22Rv1 (cell line): ENCODE results near the gene HSDL2.

Source experiments
- ZFX ChIP-seq: fragments of 450-650 bp; IDR thresholded peaks from 2 replicates; pipeline ENCODE4 v1.6.1; 2017; ENCODE audit warnings: antibody characterized with exemption, borderline replicate concordance
- TF ChIP-seq, protein P1 (sequence below): fragments of 450-650 bp; IDR thresholded peaks from 2 replicates; pipeline ENCODE4 v1.5.1; 2017; ENCODE audit warnings: mild to moderate bottlenecking

DNA sequence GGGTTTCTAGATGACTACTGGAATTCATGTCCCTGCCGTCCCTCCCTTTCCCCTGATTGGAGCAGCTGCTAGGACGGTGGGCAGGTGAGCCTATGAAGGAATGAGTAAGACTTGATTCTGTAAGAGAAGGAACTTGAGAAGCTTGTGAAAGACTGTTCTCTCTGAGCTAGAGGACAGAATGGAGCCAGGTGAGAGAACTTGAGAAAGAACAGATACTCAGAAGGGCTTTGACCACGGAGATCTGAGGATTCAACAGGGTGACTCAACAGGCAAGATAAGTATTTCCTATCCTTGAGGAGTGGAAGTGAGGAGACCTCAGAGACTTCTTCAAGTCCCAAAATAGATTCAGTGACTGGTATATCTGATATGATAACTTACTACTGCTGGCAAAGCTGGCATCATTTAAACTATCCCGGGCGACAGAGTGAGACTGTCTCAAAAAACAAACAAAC is 41.9 kb downstream of the HSDL2 start:
- TF ChIP-seq, protein P1, sequence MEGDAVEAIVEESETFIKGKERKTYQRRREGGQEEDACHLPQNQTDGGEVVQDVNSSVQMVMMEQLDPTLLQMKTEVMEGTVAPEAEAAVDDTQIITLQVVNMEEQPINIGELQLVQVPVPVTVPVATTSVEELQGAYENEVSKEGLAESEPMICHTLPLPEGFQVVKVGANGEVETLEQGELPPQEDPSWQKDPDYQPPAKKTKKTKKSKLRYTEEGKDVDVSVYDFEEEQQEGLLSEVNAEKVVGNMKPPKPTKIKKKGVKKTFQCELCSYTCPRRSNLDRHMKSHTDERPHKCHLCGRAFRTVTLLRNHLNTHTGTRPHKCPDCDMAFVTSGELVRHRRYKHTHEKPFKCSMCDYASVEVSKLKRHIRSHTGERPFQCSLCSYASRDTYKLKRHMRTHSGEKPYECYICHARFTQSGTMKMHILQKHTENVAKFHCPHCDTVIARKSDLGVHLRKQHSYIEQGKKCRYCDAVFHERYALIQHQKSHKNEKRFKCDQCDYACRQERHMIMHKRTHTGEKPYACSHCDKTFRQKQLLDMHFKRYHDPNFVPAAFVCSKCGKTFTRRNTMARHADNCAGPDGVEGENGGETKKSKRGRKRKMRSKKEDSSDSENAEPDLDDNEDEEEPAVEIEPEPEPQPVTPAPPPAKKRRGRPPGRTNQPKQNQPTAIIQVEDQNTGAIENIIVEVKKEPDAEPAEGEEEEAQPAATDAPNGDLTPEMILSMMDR, result no peak
- no peak for TF ChIP-seq ZFX
